BJ (cell line): Measurements from ENCODE around the gene CSNK1G2. TPM values are rescaled to one million over a fixed set of nuclear protein-coding genes. Genes with fewer than 3 reads are reported as not detected.

Experiments
- CTCF ChIA-PET: fragments of 350-600 bp; formaldehyde crosslinking; extraction: SDS; loops from one replicate; lab custom pipeline; 2021; ENCODE audit warnings: antibody characterized with exemption, inconsistent platforms; lab: Yijun Ruan, JAX
- POLR2A ChIA-PET: fragments of 300-600 bp; sonication (Branson Sonifier 250); formaldehyde crosslinking; extraction: SDS; loops from one replicate; lab custom pipeline; 2021; ENCODE audit warnings: antibody characterized with exemption; lab: Charles Lee
- DNase-seq: peaks from one replicate; pipeline ENCODE4 v3.0.0-alpha.2; 2011; ENCODE audit warnings: low read depth
- H3K27me3 ChIP-seq: 2 replicates; pipeline ENCODE4 v1.6.0; 2011; ENCODE audit warnings: low read length; ENCODE audit not compliant: control insufficient read depth, insufficient read depth
- H3K36me3 ChIP-seq: 2 replicates; pipeline ENCODE4 v1.5.1; 2011; ENCODE audit warnings: low read length; ENCODE audit not compliant: control insufficient read depth, insufficient read depth
- H3K4me3 ChIP-seq: 2 replicates; pipeline ENCODE4 v1.5.1; 2011; ENCODE audit warnings: low read depth, mild to moderate bottlenecking, control low read depth, low read length
- CTCF ChIP-seq: IDR thresholded peaks from 2 replicates; pipeline ENCODE4 v1.5.1; 2011; ENCODE audit warnings: low read depth, mild to moderate bottlenecking, control low read depth, inconsistent platforms, low read length, moderate library complexity; ENCODE audit not compliant: insufficient read depth
- polyA plus RNA-seq: library from polyadenylated mRNA; depleted of rRNA; stranded (reverse); fragments of >200 nt; gene quantifications from 2 replicates; pipeline ENCODE4 v1.2.3, GENCODE V29; 2011

The CSNK1G2 gene
- polyA plus RNA-seq, 1 experiment: 48.1 TPM

GRCh38 chr19:1956868-1957492 lies 16.0 kb downstream of the CSNK1G2 start:
- POLR2A ChIA-PET: no interaction called here
- H3K27me3 ChIP-seq: no peaks in the 10 kb centered on the region
- H3K36me3 ChIP-seq: peaks cover 8% of the 10 kb centered on the region
- CTCF ChIA-PET: no interaction called here
- no peak for DNase-seq
- no peak overlapping the region for H3K4me3 ChIP-seq
- TF ChIP-seq CTCF: no peak

- POLR2A ChIA-PET: no interaction called here
- no peaks in the 10 kb centered on the region for H3K27me3 ChIP-seq
- no peak overlapping the region for H3K4me3 ChIP-seq
- TF ChIP-seq CTCF: no peak
- peaks cover 9% of the 10 kb centered on the region for H3K36me3 ChIP-seq
- DNase-seq: no peak
- CTCF ChIA-PET: interaction anchor here (1.2 kb wide), 1 partner anchor 9 kb away, joined by 3 read pairs; no protein-coding TSS in a partner anchor
Observed at GRCh38 chr19:1957562-1958248, 16.7 kb downstream of the CSNK1G2 start.

- no peaks in the 10 kb centered on the region for H3K27me3 ChIP-seq
- ChIA-PET CTCF (no interaction called here), POLR2A (no interaction called here)
- no peak overlapping the region for H3K4me3 ChIP-seq
- DNase-seq: no peak
- peaks cover 9% of the 10 kb centered on the region for H3K36me3 ChIP-seq
- TF ChIP-seq CTCF: no peak
Observed at GRCh38 chr19:1959928-1960589, 19.1 kb downstream of the CSNK1G2 start.

GRCh38 chr19:1961000-1961883 lies 20.3 kb downstream of the CSNK1G2 start:
- DNase-seq: no peak
- Histone ChIP-seq H3K27me3 (no peaks in the 10 kb centered on the region), H3K36me3 (peaks cover 9% of the 10 kb centered on the region), H3K4me3 (no peak overlapping the region)
- ChIA-PET CTCF (interaction anchor here (1.0 kb wide), 1 partner anchor 15 kb away, joined by 3 read pairs; no protein-coding TSS in a partner anchor), POLR2A (no interaction called here)
- TF ChIP-seq CTCF: no peak

- ChIA-PET POLR2A (no interaction called here), CTCF (interaction anchor here (0.7 to 1.0 kb wide), 2 partner anchors 12 to 72 kb away, joined by 3 read pairs; no protein-coding TSS in a partner anchor)
- DNase-seq: no peak
- Histone ChIP-seq H3K27me3 (no peaks in the 10 kb centered on the region), H3K4me3 (no peak overlapping the region), H3K36me3 (peaks cover 7% of the 10 kb centered on the region)
- no peak for TF ChIP-seq CTCF
Observed at GRCh38 chr19:1962674-1963073, 21.7 kb downstream of the CSNK1G2 start.
